Kidney (tissue), 14 donors: ENCODE data around the gene ADRA2B. TPM values are rescaled to one million over a fixed set of nuclear protein-coding genes. Genes with fewer than 3 reads are reported as not detected.

Source experiments
- DNase-seq, 5 donors: peaks; one replicate each; pipeline ENCODE4 v3.0.0-alpha.2; 2013 to 2020
- FAIRE-seq: peaks from 2 replicates; lab custom pipeline; 2012; peaks lifted over from hg19 to GRCh38; lab: Jason Lieb, UNC
- H3K27ac ChIP-seq, 2 donors: one replicate each; pipeline ENCODE4 v1.7.0; 2013; ENCODE audit warnings: low read depth in 2 of 2, low read length in 2 of 2, inconsistent platforms in 1 of 2
- H3K27me3 ChIP-seq: one replicate; pipeline ENCODE4 v1.7.1; 2013; ENCODE audit warnings: low read length, inconsistent platforms; ENCODE audit not compliant: control insufficient read depth, insufficient read depth
- H3K36me3 ChIP-seq, 3 donors: one replicate each; pipeline versions ENCODE4 v1.7.0 to v1.7.1; 2013; ENCODE audit warnings: low read length in 3 of 3, control low read depth in 1 of 3, inconsistent platforms in 1 of 3; ENCODE audit not compliant: insufficient read depth in 3 of 3, control insufficient read depth in 2 of 3
- H3K4me1 ChIP-seq, 3 donors: one replicate each; pipeline versions ENCODE4 v1.7.0 to v1.7.1; 2013; ENCODE audit warnings: low read length in 3 of 3, inconsistent platforms in 1 of 3, low read depth in 1 of 3; ENCODE audit not compliant: control insufficient read depth in 2 of 3, insufficient read depth in 2 of 3
- H3K4me3 ChIP-seq, 3 donors: one replicate each; pipeline versions ENCODE4 v1.7.0 to v1.8.1; 2013; ENCODE audit warnings: low read length in 3 of 3, control low read depth in 1 of 3, inconsistent platforms in 1 of 3
- H3K9ac ChIP-seq, 3 donors: one replicate each; pipeline versions ENCODE4 v1.7.0 to v1.7.1; 2013; ENCODE audit warnings: low read length in 3 of 3, control low read depth in 1 of 3, inconsistent platforms in 1 of 3
- H3K9me3 ChIP-seq, 3 donors: one replicate each; pipeline versions ENCODE4 v1.7.0 to v1.7.1; 2013; ENCODE audit warnings: low read length in 3 of 3, control low read depth in 1 of 3, inconsistent platforms in 1 of 3; ENCODE audit not compliant: control insufficient read depth in 2 of 3, insufficient read depth in 1 of 3
- intact Hi-C: fragments of 100-400 bp; cut with DNase I; formaldehyde crosslinking; loops from one replicate; pipeline ENCODE4 v1.11.1; 2022
- polyA plus RNA-seq: library from polyadenylated mRNA; stranded (reverse); fragments of 350-450 nt; fragmentation: Illumina TruSeq; extraction: RNeasy Lipid Tissue Mini Kit (QIAGEN cat#74804); gene quantifications from one replicate; pipeline ENCODE4 v1.2.3, GENCODE V29; 2014; ENCODE audit warnings: low read depth, low replicate concordance; ENCODE audit not compliant: insufficient read depth
- total RNA-seq: library from RNA; stranded (reverse); fragmentation: NEBNext Ultra II Directional; extraction: Animal tissue kit (Norgen Biotek cat#: 25700); gene quantifications from one replicate; pipeline ENCODE4 v1.2.1, GENCODE V29; 2021
- TF ChIP-seq, protein P1 (sequence below): IDR thresholded peaks from 3 replicates; pipeline ENCODE4 v1.5.1; 2012; ENCODE audit warnings: mild to moderate bottlenecking, moderate library complexity, borderline replicate concordance; ENCODE audit not compliant: insufficient read depth; ENCODE audit errors: extremely low read depth
- donor health status: control.
- donor health status: control.
- donor health status: control.
- donor health status: control.
- donor health status: control.
- donor health status: DM: yes; HTN: yes; CAD: no.
- donor health status: Normal renal cell carcinoma (clear cell type).

Gene ADRA2B
- total and polyA plus RNA-seq, 2 donors from 2014 or later, result 1.4 to 4.8 TPM

DNA sequence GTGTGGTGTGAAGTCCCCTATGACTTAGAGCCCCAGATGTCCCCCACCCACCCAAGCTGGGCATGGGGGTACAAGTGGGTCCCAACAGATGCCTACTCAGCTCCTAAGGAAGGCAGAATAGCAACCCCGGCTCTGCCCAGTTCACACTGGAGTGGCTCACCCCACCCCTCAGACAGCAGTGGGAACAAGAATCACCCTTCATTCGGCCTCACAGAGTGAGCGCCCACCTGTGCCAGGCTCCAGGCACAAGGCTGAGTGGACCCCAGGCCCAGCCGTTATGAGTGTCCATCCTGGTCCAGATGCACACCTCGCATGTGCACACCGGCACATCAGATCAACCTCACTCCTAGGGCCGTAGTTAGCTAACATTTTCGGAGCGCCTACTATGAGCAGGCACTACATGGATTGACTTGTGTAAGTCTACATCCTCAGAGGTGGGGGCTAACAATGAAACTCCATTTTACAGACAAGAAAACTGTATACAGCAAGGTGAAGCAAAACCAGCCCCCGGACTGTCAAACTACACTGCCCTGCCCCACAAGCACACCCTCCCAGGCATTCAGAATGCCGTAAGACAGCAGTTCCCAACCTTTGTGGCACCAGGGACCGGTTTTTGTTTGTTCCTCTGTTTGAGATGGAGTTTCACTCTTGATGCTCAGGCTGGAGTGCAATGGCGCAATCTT, 24.7 kb upstream of the ADRA2B start:
- H3K4me1 ChIP-seq, result peaks cover 0 to 4% (median 1%) of the 10 kb centered on the region in 3 donors
- no peak overlapping the region for H3K9ac ChIP-seq
- H3K27ac ChIP-seq, result no peak overlapping the region
- TF ChIP-seq, protein P1, sequence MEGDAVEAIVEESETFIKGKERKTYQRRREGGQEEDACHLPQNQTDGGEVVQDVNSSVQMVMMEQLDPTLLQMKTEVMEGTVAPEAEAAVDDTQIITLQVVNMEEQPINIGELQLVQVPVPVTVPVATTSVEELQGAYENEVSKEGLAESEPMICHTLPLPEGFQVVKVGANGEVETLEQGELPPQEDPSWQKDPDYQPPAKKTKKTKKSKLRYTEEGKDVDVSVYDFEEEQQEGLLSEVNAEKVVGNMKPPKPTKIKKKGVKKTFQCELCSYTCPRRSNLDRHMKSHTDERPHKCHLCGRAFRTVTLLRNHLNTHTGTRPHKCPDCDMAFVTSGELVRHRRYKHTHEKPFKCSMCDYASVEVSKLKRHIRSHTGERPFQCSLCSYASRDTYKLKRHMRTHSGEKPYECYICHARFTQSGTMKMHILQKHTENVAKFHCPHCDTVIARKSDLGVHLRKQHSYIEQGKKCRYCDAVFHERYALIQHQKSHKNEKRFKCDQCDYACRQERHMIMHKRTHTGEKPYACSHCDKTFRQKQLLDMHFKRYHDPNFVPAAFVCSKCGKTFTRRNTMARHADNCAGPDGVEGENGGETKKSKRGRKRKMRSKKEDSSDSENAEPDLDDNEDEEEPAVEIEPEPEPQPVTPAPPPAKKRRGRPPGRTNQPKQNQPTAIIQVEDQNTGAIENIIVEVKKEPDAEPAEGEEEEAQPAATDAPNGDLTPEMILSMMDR, result no peak
- no peaks in the 10 kb centered on the region for H3K9me3 ChIP-seq
- intact Hi-C loops, result no loop called here
- DNase-seq, result peak in 2 of 5 donors; percentile 24 to 55
- H3K36me3 ChIP-seq, result no peaks in the 10 kb centered on the region
- no peak for FAIRE-seq
- no peaks in the 10 kb centered on the region for H3K27me3 ChIP-seq
- H3K4me3 ChIP-seq, result no peak overlapping the region

DNA sequence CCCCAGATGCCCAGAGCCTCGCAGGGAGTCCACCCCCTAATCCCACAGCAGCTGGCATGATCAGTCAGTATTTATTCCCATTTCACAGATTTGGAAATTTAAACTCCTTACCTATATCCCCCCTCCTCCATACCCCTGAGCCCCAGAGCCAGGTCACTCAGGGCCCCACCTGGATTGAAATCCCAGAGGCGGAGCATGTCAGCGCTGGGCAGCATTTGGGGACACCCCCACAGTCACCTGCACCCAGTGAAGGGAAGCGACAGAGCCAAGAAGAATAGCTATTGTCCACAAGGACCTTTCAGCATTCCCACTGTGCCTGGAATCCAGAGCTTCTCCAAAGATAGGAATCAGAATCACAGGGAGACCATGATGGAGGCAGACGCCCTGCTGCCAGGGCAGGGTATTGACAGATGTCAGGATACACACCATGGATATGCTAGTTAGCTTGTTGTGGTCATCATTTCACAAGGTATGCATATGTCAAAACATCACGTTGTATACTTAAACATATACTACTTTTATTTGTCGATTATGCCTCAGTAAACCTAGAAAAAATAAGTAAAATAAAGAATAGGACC, 22.9 kb upstream of the ADRA2B start:
- intact Hi-C loops, result no loop called here

DNA sequence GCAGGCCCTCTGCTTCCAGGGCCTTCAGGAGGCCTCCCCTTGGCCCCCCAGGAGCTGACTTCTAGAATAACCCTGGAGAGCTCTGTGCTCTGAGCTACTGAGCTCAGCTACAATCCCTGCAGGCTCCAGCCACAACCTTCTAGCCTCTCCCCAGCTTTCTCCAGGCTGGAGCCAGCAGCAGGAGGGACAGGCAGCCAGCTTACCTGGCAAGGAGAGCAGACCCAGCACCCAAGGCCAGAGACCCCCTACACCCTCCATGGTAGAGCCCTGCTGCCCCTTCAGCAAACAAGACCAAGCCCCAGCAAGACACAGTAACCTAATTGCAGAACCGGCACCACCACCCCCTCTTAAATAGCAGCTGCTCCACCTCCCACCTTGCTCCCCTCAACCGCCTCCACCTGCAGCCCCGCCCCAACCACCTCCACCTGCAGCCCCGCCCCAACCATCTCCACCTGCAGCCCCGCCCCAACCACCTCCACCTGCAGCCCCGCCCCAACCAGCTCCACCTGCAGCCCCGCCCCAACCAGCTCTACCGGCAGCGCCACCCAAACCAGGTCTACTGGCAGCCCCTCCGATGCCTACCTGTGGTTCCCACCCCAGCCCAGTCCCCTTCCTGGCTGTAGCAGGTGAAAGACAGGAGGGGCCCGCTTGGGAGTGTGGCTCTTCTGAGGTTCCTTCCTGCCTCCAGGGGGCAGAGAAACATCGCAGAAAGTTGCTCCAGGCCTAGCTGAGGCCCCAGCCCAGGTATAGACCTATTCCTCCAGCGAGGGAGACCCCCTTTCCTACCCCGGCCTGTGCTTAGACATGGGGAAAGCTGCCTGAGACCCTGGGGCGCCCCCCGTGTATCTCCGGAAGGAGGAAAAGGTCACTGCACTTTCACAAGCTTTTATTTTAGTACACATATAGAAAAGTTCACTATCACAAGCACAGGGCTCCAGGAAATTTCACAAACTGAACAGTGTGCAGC, 22.1 kb upstream of the ADRA2B start, which contains the start of gene ASTL:
Gene ASTL, minus strand, starts transcription at position 324 of the 967 bp plus-strand sequence. Its CDS starts 66 bp downstream, at position 258.
- Histone ChIP-seq H3K27me3 (no peaks in the 10 kb centered on the region), H3K9ac (no peak within 1 kb of the TSS), H3K9me3 (no peaks in the 10 kb centered on the region), H3K36me3 (no peaks in the 10 kb centered on the region), H3K4me1 (no peaks in the 10 kb centered on the region), H3K4me3 (no peak within 1 kb of the TSS), H3K27ac (no peak within 1 kb of the TSS)
- DNase-seq (peak; percentile 76 to 88 (median 84)), FAIRE-seq (no peak)
- TF ChIP-seq, protein P1, result no peak
- intact Hi-C loops, result no loop called here

More for the DNA sequence above, 22.9 kb upstream of the ADRA2B start:
- TF ChIP-seq, protein P1, result no peak
- no peaks in the 10 kb centered on the region for H3K27me3 ChIP-seq
- FAIRE-seq (no peak), DNase-seq (peak in 1 of 5 donors; percentile 52)
- H3K36me3 ChIP-seq, result no peaks in the 10 kb centered on the region
- H3K27ac ChIP-seq, result no peak overlapping the region
- no peak overlapping the region for H3K4me3 ChIP-seq
- no peak overlapping the region for H3K9ac ChIP-seq
- no peaks in the 10 kb centered on the region for H3K4me1 ChIP-seq
- no peaks in the 10 kb centered on the region for H3K9me3 ChIP-seq
